AML-193 (cell line): ENCODE measurements around the gene DNLZ.

Source experiments
- DNase-seq, 2 experiments: peaks; one replicate each; lab custom pipeline; 2025; lab: John Stamatoyannopoulos, UW

DNLZ gene

GRCh38 chr9:136376457-136376856 lies 12.9 kb upstream of the DNLZ start:
- DNase-seq, result no peak

GRCh38 chr9:136375096-136375495 lies 11.6 kb upstream of the DNLZ start:
- DNase-seq, result no peak

GRCh38 chr9:136374183-136374575 lies 10.6 kb upstream of the DNLZ start:
- DNase-seq, result no peak

- no peak for DNase-seq
Measured at GRCh38 chr9:136373300-136374182, 10.0 kb upstream of the DNLZ start, which contains the start of gene CARD9. CARD9 (minus strand) TSS chr9:136373669; CDS start chr9:136372078, 1,591 bp downstream.

GRCh38 chr9:136372561-136373299 lies 9.2 kb upstream of the DNLZ start:
- peak; percentile 85 to 86 for DNase-seq

- no peak for DNase-seq
Measured at GRCh38 chr9:136372006-136372405, 8.5 kb upstream of the DNLZ start.

GRCh38 chr9:136371533-136371880 lies 8.0 kb upstream of the DNLZ start:
- DNase-seq, result no peak

- DNase-seq, result no peak
Measured at GRCh38 chr9:136370687-136371532, 7.4 kb upstream of the DNLZ start.

GRCh38 chr9:136370037-136370436 lies 6.5 kb upstream of the DNLZ start:
- DNase-seq, result no peak

GRCh38 chr9:136368190-136368589 lies 4.6 kb upstream of the DNLZ start:
- DNase-seq, result no peak

- DNase-seq, result no peak
Measured at GRCh38 chr9:136367296-136368145, 4.0 kb upstream of the DNLZ start.

GRCh38 chr9:136366826-136367225 lies 3.3 kb upstream of the DNLZ start:
- no peak for DNase-seq

- DNase-seq, result no peak
Measured at GRCh38 chr9:136365775-136366222, 2.3 kb upstream of the DNLZ start.

GRCh38 chr9:136364942-136365774 lies 1.6 kb upstream of the DNLZ start:
- DNase-seq, result no peak

- DNase-seq, result no peak
Measured at GRCh38 chr9:136363949-136364748, 605 bp upstream of the DNLZ start.

- no peak for DNase-seq
Measured at GRCh38 chr9:136362450-136362784, 1.1 kb downstream of the DNLZ start.

- DNase-seq, result no peak
Measured at GRCh38 chr9:136361754-136362449, 1.6 kb downstream of the DNLZ start.

GRCh38 chr9:136361047-136361753 lies 2.3 kb downstream of the DNLZ start:
- DNase-seq, result no peak
